ENCODE results near the gene TMEM120A.

GRCh38 chr7:75938921-75939320 is 55.5 kb downstream of the TMEM120A start:
- TF ChIP-seq CTCF (IDR thresholded peaks at IDR 0.05; ENCODE audit: low read length) (no peak), EZH2phosphoT487 (IDR thresholded peaks at IDR 0.05; ENCODE audit: low read length) (no peak)

Data from MM.1S (cell line).